ENCODE measurements around the gene TAOK3.
"Not testable (repeated sequence)": the region's sequence is repeated elsewhere in the genome, so short reads cannot be mapped to it uniquely, and the experiment has no call there.

Gene TAOK3

GRCh38 chr12:118371321-118372282 lies 1.1 kb downstream of the TAOK3 start:
- DNase-seq, result no peak

GRCh38 chr12:118370601-118371000 lies 2.1 kb downstream of the TAOK3 start:
- no peak for DNase-seq

DNA sequence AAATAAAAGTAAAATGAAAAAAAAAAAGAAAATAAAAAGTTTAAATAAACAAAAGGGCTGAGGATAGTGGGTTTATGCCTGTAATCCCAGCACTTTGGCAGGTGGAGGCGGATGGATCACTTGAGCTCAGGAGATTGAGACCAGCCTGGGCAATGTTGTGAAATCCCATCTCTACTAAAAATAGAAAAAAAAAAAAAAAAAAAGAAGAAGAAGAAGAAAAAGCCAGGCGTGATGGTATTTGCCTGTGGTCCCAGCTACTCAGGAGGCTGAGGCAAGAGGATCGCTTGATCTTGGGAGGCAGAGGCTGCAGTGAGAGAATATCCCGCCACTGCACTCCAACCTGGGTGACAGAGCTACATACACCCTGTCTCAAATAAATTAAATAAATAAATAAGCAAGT lies 3.9 kb downstream of the TAOK3 start:
- DNase-seq, result no peak

- no peak for DNase-seq
Observed at GRCh38 chr12:118361889-118362288, 10.8 kb downstream of the TAOK3 start.

DNA sequence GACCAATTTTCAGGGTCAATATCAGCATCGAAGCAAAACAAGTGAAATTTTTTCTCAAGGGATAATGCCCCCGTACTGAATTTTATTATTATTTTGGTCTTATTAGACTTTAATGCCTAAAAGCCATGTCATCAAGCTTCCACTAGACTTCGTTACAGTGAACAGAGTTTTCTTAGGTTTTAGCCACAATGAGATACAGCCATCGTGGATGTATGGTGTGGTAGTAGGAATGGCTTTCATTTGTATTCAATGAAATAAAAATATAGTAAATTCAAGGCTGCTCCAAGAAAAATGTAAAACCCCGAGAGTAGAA lies 11.7 kb downstream of the TAOK3 start:
- no peak for DNase-seq

DNA sequence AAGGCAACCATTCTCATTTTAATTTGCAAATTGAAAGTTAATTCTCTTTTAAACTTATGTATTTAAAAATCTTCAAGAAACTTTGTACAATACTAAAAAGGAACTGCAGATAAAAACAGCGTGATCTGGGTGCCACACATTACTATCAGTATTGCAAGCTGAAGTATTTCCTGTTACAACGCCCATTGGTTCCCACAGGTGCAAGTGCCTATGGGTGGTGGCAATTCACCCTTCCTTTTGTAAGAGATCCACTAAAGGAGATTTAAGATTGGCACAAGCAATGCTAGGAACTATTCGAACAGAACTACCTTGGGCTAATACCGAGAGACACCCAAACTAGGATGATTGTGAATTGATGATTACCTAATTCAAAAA lies 13.2 kb downstream of the TAOK3 start:
- no peak for DNase-seq

DNA sequence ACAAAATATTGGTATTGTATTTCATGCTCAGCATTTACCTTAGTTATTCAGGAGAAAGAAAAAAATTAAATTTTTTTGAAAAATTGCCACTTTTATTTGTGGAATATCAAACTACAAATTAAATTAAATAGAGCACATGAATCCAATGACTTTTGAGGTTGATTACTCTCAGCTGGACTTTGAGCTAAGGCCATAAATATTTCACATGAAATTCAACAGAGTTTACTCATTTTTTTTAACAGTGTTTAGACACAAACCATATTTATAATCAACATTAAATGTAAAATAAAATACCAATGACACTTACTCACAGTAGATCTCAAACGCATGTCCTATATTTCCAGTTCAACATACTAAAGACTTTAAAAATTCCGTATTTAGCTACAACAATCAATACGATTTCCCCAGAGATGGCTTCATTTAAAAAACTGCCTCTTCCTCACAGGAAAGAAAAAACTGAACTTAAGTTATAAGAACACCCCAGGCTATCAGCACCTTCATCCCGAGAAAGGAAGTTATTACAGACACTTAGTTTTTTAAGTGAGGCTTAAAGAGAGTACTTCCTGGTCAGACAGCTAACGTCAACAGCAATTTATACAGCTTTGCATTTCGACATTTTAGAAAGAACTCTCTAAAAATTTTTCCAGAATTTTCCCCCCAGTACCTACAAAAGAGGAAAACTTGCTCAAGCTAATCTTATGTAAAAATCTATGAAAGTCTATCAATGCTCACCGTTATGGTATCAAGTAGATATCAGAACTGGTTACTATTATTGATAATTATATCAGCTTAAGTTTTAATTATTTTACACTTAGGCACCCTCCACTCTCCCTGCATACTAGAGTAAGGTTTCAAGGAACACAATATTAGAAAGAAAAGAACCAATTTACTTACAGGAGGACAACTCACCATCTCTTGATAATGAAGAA lies 13.8 kb downstream of the TAOK3 start:
- DNase-seq, result no peak

GRCh38 chr12:118358008-118358359 lies 14.7 kb downstream of the TAOK3 start:
- DNase-seq, result no peak

- DNase-seq, result no peak
Observed at GRCh38 chr12:118357257-118358007, 15.3 kb downstream of the TAOK3 start.

- no peak for DNase-seq
Observed at GRCh38 chr12:118356809-118357256, 15.9 kb downstream of the TAOK3 start.

- no peak for DNase-seq
Observed at GRCh38 chr12:118355843-118356242, 16.9 kb downstream of the TAOK3 start.

GRCh38 chr12:118354903-118355302 lies 17.8 kb downstream of the TAOK3 start:
- DNase-seq, result no peak

DNA sequence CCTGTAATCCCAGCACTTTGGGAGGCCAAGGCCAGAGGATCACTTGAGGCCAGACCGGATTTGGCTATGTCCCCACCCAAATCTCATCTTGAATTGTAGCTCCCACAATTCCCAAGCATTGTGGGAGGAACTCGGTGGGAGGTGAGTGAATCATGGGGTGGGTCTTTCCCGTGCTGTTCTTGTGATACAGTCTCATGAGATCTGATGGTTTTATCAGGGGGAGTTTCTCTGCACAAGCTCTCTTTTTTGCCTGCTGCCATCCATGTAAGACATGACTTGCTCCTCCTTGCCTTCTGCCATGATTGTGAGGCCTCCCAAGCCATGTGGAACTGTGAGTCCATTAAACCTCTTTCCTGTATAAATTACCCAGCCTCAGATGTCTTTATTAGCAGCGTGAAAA lies 18.2 kb downstream of the TAOK3 start:
- not testable (repeated sequence) for DNase-seq

DNA sequence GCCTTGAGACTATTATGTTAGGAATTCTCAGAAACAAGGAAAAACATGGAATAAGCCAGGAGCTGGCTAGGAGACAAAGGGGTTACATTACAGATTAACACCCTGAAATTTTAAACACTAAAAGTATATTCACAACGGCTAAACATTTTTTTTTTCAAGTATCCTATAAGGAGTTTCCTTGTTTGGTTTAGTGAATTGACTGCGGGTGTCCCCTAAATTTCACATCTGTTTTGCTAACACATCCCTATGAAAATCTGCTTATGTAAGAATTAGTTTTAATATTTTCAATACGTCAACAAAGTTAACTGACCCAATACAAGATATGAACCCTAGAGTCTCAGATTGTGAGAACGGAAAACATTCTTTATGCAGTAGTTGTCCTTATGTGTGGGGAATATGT lies 19.0 kb downstream of the TAOK3 start:
- DNase-seq, result no peak

DNA sequence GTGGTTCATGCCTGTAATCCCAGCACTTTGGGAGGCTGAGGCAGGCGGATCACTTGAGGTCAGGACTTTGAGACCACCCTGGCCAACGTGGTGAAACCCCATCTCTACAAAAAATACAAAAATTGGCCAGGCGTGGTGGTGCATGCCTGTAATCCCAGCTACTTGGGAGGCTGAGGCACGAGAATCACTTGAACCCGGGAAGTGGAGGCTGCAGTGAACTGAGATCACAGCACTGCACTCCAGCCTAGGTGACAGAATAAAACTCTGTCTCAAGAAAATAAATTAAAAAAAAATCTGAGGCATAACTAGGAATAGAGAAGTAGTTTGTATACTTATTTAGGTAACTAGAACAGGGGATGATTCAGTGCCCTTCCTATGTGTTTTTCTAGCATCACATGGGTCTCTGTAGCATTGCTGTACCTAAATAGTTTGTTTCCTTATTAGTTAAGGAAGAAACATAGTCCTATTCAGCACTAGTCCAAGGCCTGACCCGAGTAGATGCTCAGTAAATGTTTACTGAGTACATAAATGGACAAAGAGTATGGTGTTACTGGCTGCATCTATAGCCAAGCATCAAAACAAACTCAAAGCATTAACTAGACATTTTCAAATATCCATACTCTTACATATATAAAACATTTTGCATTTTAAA lies 21.7 kb downstream of the TAOK3 start:
- no peak for DNase-seq

DNA sequence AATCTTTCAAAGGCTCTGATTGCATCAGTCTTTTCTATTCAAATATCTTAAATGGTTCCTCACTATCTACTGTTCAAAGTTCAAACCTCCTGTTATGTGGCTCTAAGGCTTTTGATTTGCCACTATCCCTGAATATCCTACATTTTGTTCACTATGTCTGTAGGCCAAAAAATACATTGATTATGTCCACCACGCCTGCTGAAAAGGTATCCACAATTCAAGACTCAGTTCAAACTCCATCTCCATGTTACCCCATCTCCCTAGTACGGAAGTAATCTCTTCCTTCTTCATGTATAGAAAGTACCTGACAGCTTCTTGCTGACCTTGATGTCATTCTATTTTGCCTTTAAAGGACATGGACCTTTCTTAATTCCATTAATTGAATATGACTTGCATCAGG lies 24.8 kb downstream of the TAOK3 start:
- no peak for DNase-seq

GRCh38 chr12:118346895-118347294 lies 25.8 kb downstream of the TAOK3 start:
- DNase-seq, result no peak

- DNase-seq, result no peak
Observed at GRCh38 chr12:118345355-118345754, 27.4 kb downstream of the TAOK3 start.

GRCh38 chr12:118344829-118345228 lies 27.9 kb downstream of the TAOK3 start:
- DNase-seq, result no peak

GRCh38 chr12:118342090-118342489 lies 30.6 kb downstream of the TAOK3 start:
- DNase-seq, result no peak

- no peak for DNase-seq
Observed at GRCh38 chr12:118337194-118337838, 35.4 kb downstream of the TAOK3 start.

DNA sequence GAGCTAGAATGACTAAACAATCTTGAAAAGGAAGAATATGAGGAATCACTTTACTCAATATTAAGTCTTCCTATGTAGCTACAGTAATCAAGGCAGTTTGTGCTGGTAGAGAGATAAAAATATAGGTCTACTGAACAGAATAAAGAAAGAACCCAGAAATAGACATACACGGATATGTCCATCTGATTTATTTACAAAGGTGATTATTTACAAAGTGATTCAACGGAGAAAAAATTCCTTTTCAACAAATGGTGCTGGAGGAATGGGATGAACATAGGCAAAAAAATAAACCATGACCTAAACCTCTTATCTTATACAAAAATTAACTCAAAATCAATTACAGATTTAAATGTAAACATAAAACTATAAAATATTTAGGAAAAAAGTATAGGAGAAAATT lies 36.6 kb downstream of the TAOK3 start:
- DNase-seq, result no peak

Data from cortex of kidney (tissue), 1 donor.